Activated T-helper 2 cell treated with anti-CD3 and anti-CD28 coated beads, Interferon-gamma antibody, Interleukin-2, Interleukin-4, amounts not matched to agents 10 μg/mL and 5 μg/mL and 100 μg/mL, durations not matched to agents 14 hours and 24 hours and 36 hours (primary cell): Measurements from ENCODE around the gene TRAPPC12. TPM values are rescaled to one million over a fixed set of nuclear protein-coding genes. Genes with fewer than 3 reads are reported as not detected.
"Not testable (repeated sequence)": the region's sequence is repeated elsewhere in the genome, so short reads cannot be mapped to it uniquely, and the experiment has no call there.

ENCODE experiments used
- DNase-seq: peaks from one replicate; pipeline ENCODE4 v3.0.0; 2021; ENCODE audit warnings: low spot score
- H3K27ac Mint-ChIP-seq: one replicate; pipeline ENCODE4 v1.8.0; 2021; ENCODE audit warnings: mixed read lengths
- H3K27me3 Mint-ChIP-seq: one replicate; pipeline ENCODE4 v1.8.0; 2021; ENCODE audit warnings: low read depth, mixed read lengths
- H3K36me3 Mint-ChIP-seq: one replicate; pipeline ENCODE4 v1.8.0; 2021; ENCODE audit warnings: low read depth, mixed read lengths
- H3K4me1 Mint-ChIP-seq: one replicate; pipeline ENCODE4 v1.8.0; 2021; ENCODE audit warnings: low read depth, mixed read lengths
- H3K4me3 Mint-ChIP-seq: one replicate; pipeline ENCODE4 v1.8.0; 2021; ENCODE audit warnings: low read depth, mild to moderate bottlenecking, moderate library complexity, mixed read lengths
- H3K9me3 Mint-ChIP-seq: one replicate; pipeline ENCODE4 v1.8.0; 2021; ENCODE audit warnings: mixed read lengths
- intact Hi-C: fragments of 100-400 bp; cut with micrococcal nuclease; formaldehyde crosslinking; loops from one replicate; pipeline ENCODE4 v1.15.1; 2023
- total RNA-seq: library from RNA; stranded (reverse); gene quantifications from 2 replicates; pipeline ENCODE4 v1.2.3, GENCODE V29; 2022

TRAPPC12 gene
- total RNA-seq, 1 donor from 2014 or later = 84.6 TPM

- H3K36me3 Mint-ChIP-seq = peaks cover 17% of the 10 kb centered on the region
- H3K9me3 Mint-ChIP-seq, H3K4me1 Mint-ChIP-seq, DNase-seq, H3K27me3 Mint-ChIP-seq, H3K27ac Mint-ChIP-seq, H3K4me3 Mint-ChIP-seq, intact Hi-C loops: not testable (repeated sequence)
Observed at GRCh38 chr2:3448441-3448911, 69.0 kb downstream of the TRAPPC12 start.

GRCh38 chr2:3449086-3449485, 69.6 kb downstream of the TRAPPC12 start:
- H3K4me1 Mint-ChIP-seq = no peaks in the 10 kb centered on the region
- no peaks in the 10 kb centered on the region for H3K9me3 Mint-ChIP-seq
- H3K4me3 Mint-ChIP-seq = no peak overlapping the region
- H3K27me3 Mint-ChIP-seq = no peaks in the 10 kb centered on the region
- intact Hi-C loops = no loop called here
- H3K27ac Mint-ChIP-seq = no peak overlapping the region
- DNase-seq = no peak
- H3K36me3 Mint-ChIP-seq = peaks cover 20% of the 10 kb centered on the region

- H3K4me3 Mint-ChIP-seq = no peak overlapping the region
- intact Hi-C loops = no loop called here
- H3K36me3 Mint-ChIP-seq = peaks cover 20% of the 10 kb centered on the region
Observed at GRCh38 chr2:3449936-3450335, 70.4 kb downstream of the TRAPPC12 start.

GRCh38 chr2:3450385-3451010, 71.0 kb downstream of the TRAPPC12 start:
- Mint-ChIP-seq H3K36me3 (peaks cover 22% of the 10 kb centered on the region), H3K27ac (no peak overlapping the region), H3K4me1 (no peaks in the 10 kb centered on the region)

More at GRCh38 chr2:3449936-3450335, 70.4 kb downstream of the TRAPPC12 start:
- Mint-ChIP-seq H3K4me1 (no peaks in the 10 kb centered on the region), H3K27ac (no peak overlapping the region), H3K9me3 (no peaks in the 10 kb centered on the region), H3K27me3 (no peaks in the 10 kb centered on the region)
- DNase-seq = no peak

GRCh38 chr2:3451169-3451568, 71.7 kb downstream of the TRAPPC12 start:
- DNase-seq = no peak
- Mint-ChIP-seq H3K27ac (no peak overlapping the region), H3K4me3 (no peak overlapping the region), H3K4me1 (no peaks in the 10 kb centered on the region), H3K36me3 (peaks cover 26% of the 10 kb centered on the region), H3K9me3 (no peaks in the 10 kb centered on the region), H3K27me3 (no peaks in the 10 kb centered on the region)
- intact Hi-C loops = no loop called here

More at GRCh38 chr2:3450385-3451010, 71.0 kb downstream of the TRAPPC12 start:
- no peaks in the 10 kb centered on the region for H3K9me3 Mint-ChIP-seq
- no peak overlapping the region for H3K4me3 Mint-ChIP-seq
- intact Hi-C loops = no loop called here
- H3K27me3 Mint-ChIP-seq = no peaks in the 10 kb centered on the region
- DNase-seq = no peak

- Mint-ChIP-seq H3K36me3 (peaks cover 24% of the 10 kb centered on the region), H3K4me3 (no peak overlapping the region), H3K4me1 (no peaks in the 10 kb centered on the region), H3K27me3 (no peaks in the 10 kb centered on the region), H3K9me3 (no peaks in the 10 kb centered on the region), H3K27ac (no peak overlapping the region)
- intact Hi-C loops = no loop called here
- DNase-seq = no peak
Observed at GRCh38 chr2:3451926-3452671, 72.6 kb downstream of the TRAPPC12 start.

- H3K36me3 Mint-ChIP-seq = peaks cover 22% of the 10 kb centered on the region
- intact Hi-C loops = no loop called here
- no peaks in the 10 kb centered on the region for H3K9me3 Mint-ChIP-seq
- no peak overlapping the region for H3K4me3 Mint-ChIP-seq
- no peak for DNase-seq
- H3K27ac Mint-ChIP-seq = no peak overlapping the region
- H3K4me1 Mint-ChIP-seq = no peaks in the 10 kb centered on the region
- no peaks in the 10 kb centered on the region for H3K27me3 Mint-ChIP-seq
Observed at GRCh38 chr2:3453190-3453999, 73.9 kb downstream of the TRAPPC12 start.

- H3K27me3 Mint-ChIP-seq, H3K4me1 Mint-ChIP-seq, H3K4me3 Mint-ChIP-seq, intact Hi-C loops, H3K9me3 Mint-ChIP-seq, DNase-seq, H3K27ac Mint-ChIP-seq: not testable (repeated sequence)
- peaks cover 24% of the 10 kb centered on the region for H3K36me3 Mint-ChIP-seq
Observed at GRCh38 chr2:3454005-3454404, 74.5 kb downstream of the TRAPPC12 start.

- Mint-ChIP-seq H3K27ac (no peak overlapping the region), H3K36me3 (peaks cover 24% of the 10 kb centered on the region), H3K9me3 (no peaks in the 10 kb centered on the region), H3K4me1 (no peaks in the 10 kb centered on the region), H3K27me3 (no peaks in the 10 kb centered on the region), H3K4me3 (no peak overlapping the region)
- DNase-seq = no peak
- intact Hi-C loops = no loop called here
Observed at GRCh38 chr2:3454802-3455201, 75.3 kb downstream of the TRAPPC12 start.

GRCh38 chr2:3456125-3456524, 76.6 kb downstream of the TRAPPC12 start:
- no peaks in the 10 kb centered on the region for H3K27me3 Mint-ChIP-seq
- H3K4me3 Mint-ChIP-seq = no peak overlapping the region
- H3K27ac Mint-ChIP-seq = no peak overlapping the region
- DNase-seq = no peak
- no peaks in the 10 kb centered on the region for H3K4me1 Mint-ChIP-seq
- intact Hi-C loops = no loop called here
- peaks cover 23% of the 10 kb centered on the region for H3K36me3 Mint-ChIP-seq
- no peaks in the 10 kb centered on the region for H3K9me3 Mint-ChIP-seq

- no peak overlapping the region for H3K4me3 Mint-ChIP-seq
- H3K27me3 Mint-ChIP-seq = no peaks in the 10 kb centered on the region
- H3K4me1 Mint-ChIP-seq = peaks cover 5% of the 10 kb centered on the region
- no peak for DNase-seq
- intact Hi-C loops = no loop called here
- H3K36me3 Mint-ChIP-seq = peaks cover 22% of the 10 kb centered on the region
- H3K9me3 Mint-ChIP-seq = no peaks in the 10 kb centered on the region
- H3K27ac Mint-ChIP-seq = no peak overlapping the region
Observed at GRCh38 chr2:3457524-3458395, 78.3 kb downstream of the TRAPPC12 start.
